ENCODE measurements around the gene UGT1A8.

GRCh38 chr2:233811732-233812131, 194.3 kb downstream of the UGT1A8 start:
- TF ChIP-seq CTCF (IDR thresholded peaks at IDR 0.05): no peak
- TF ChIP-seq POLR2A (IDR thresholded peaks at IDR 0.05): no peak

Data from ovary (tissue), 3 donors.